ENCODE measurements around the gene UGGT2.

The UGGT2 gene

GRCh38 chr13:96053003-96053703, at the start of gene UGGT2:
TSS of gene UGGT2 (minus strand) at chr13:96053401. CDS start at chr13:96053312, 89 bp downstream.
- no peaks in the 10 kb centered on the region for H3K4me1 ChIP-seq (ENCODE audit: control insufficient read depth, insufficient read depth, low read length, unreplicated experiment)
- H3K79me2 ChIP-seq (ENCODE audit: control insufficient read depth, insufficient read depth, low read length, unreplicated experiment): peaks cover 24% of the 10 kb centered on the region
- H3K27me3 ChIP-seq (ENCODE audit: insufficient read depth, low read length): no peaks in the 10 kb centered on the region
- H3K4me3 ChIP-seq (ENCODE audit: low read depth, low read length): peak within 1 kb of the TSS; percentile 96
- peak within 1 kb of the TSS; percentile 90 for H2AFZ ChIP-seq (ENCODE audit: low read length, unreplicated experiment)
- H3K36me3 ChIP-seq (ENCODE audit: insufficient read depth, low read length): no peaks in the 10 kb centered on the region
- peak within 1 kb of the TSS; percentile 86 for H3K27ac ChIP-seq (ENCODE audit: low read depth, low read length)

- Histone ChIP-seq H3K4me1 (ENCODE audit: control insufficient read depth, insufficient read depth, low read length, unreplicated experiment) (no peaks in the 10 kb centered on the region), H3K79me2 (ENCODE audit: control insufficient read depth, insufficient read depth, low read length, unreplicated experiment) (no peaks in the 10 kb centered on the region), H3K27me3 (ENCODE audit: insufficient read depth, low read length) (peaks cover 12% of the 10 kb centered on the region)
These were observed 47.4 kb upstream of the UGGT2 start for GRCh38 chr13:96100457-96101220.

GRCh38 chr13:96093296-96094006, 40.2 kb upstream of the UGGT2 start:
- H3K36me3 ChIP-seq (ENCODE audit: insufficient read depth, low read length): no peaks in the 10 kb centered on the region
- H3K79me2 ChIP-seq (ENCODE audit: control insufficient read depth, insufficient read depth, low read length, unreplicated experiment): no peaks in the 10 kb centered on the region
- no peak overlapping the region for H2AFZ ChIP-seq (ENCODE audit: low read length, unreplicated experiment)
- H3K4me3 ChIP-seq (ENCODE audit: low read depth, low read length): no peak overlapping the region
- no peaks in the 10 kb centered on the region for H3K4me1 ChIP-seq (ENCODE audit: control insufficient read depth, insufficient read depth, low read length, unreplicated experiment)
- H3K27me3 ChIP-seq (ENCODE audit: insufficient read depth, low read length): peaks cover 56% of the 10 kb centered on the region
- H3K27ac ChIP-seq (ENCODE audit: low read depth, low read length): no peak overlapping the region

More at GRCh38 chr13:96100457-96101220, 47.4 kb upstream of the UGGT2 start:
- Histone ChIP-seq H3K27ac (ENCODE audit: low read depth, low read length) (no peak overlapping the region), H2AFZ (ENCODE audit: low read length, unreplicated experiment) (no peak overlapping the region), H3K4me3 (ENCODE audit: low read depth, low read length) (no peak overlapping the region), H3K36me3 (ENCODE audit: insufficient read depth, low read length) (no peaks in the 10 kb centered on the region)

- peak overlapping the region; percentile 68 for H3K4me3 ChIP-seq (ENCODE audit: low read depth, low read length)
- H3K27ac ChIP-seq (ENCODE audit: low read depth, low read length): no peak overlapping the region
- H3K36me3 ChIP-seq (ENCODE audit: insufficient read depth, low read length): no peaks in the 10 kb centered on the region
- no peaks in the 10 kb centered on the region for H3K79me2 ChIP-seq (ENCODE audit: control insufficient read depth, insufficient read depth, low read length, unreplicated experiment)
- peaks cover 75% of the 10 kb centered on the region for H3K27me3 ChIP-seq (ENCODE audit: insufficient read depth, low read length)
- peak overlapping the region; percentile 84 for H2AFZ ChIP-seq (ENCODE audit: low read length, unreplicated experiment)
- H3K4me1 ChIP-seq (ENCODE audit: control insufficient read depth, insufficient read depth, low read length, unreplicated experiment): no peaks in the 10 kb centered on the region
These were observed 38.2 kb upstream of the UGGT2 start for GRCh38 chr13:96091164-96092117.

GRCh38 chr13:96090240-96091101, 37.3 kb upstream of the UGGT2 start:
- no peaks in the 10 kb centered on the region for H3K36me3 ChIP-seq (ENCODE audit: insufficient read depth, low read length)
- peak overlapping the region; percentile 84 for H2AFZ ChIP-seq (ENCODE audit: low read length, unreplicated experiment)
- H3K4me3 ChIP-seq (ENCODE audit: low read depth, low read length): peak overlapping the region; percentile 70
- H3K27me3 ChIP-seq (ENCODE audit: insufficient read depth, low read length): peaks cover 75% of the 10 kb centered on the region
- H3K79me2 ChIP-seq (ENCODE audit: control insufficient read depth, insufficient read depth, low read length, unreplicated experiment): no peaks in the 10 kb centered on the region
- H3K27ac ChIP-seq (ENCODE audit: low read depth, low read length): no peak overlapping the region
- H3K4me1 ChIP-seq (ENCODE audit: control insufficient read depth, insufficient read depth, low read length, unreplicated experiment): no peaks in the 10 kb centered on the region

GRCh38 chr13:96089749-96090239, 36.6 kb upstream of the UGGT2 start, which contains the start of gene HS6ST3:
TSS of gene HS6ST3 (plus strand) at chr13:96090107.
- Histone ChIP-seq H2AFZ (ENCODE audit: low read length, unreplicated experiment) (peak within 1 kb of the TSS; percentile 84), H3K4me1 (ENCODE audit: control insufficient read depth, insufficient read depth, low read length, unreplicated experiment) (no peaks in the 10 kb centered on the region), H3K36me3 (ENCODE audit: insufficient read depth, low read length) (no peaks in the 10 kb centered on the region), H3K27ac (ENCODE audit: low read depth, low read length) (no peak within 1 kb of the TSS), H3K79me2 (ENCODE audit: control insufficient read depth, insufficient read depth, low read length, unreplicated experiment) (no peaks in the 10 kb centered on the region), H3K4me3 (ENCODE audit: low read depth, low read length) (peak within 1 kb of the TSS; percentile 70), H3K27me3 (ENCODE audit: insufficient read depth, low read length) (peaks cover 68% of the 10 kb centered on the region)

- Histone ChIP-seq H3K27me3 (ENCODE audit: insufficient read depth, low read length) (peaks cover 62% of the 10 kb centered on the region), H3K4me1 (ENCODE audit: control insufficient read depth, insufficient read depth, low read length, unreplicated experiment) (no peaks in the 10 kb centered on the region), H3K79me2 (ENCODE audit: control insufficient read depth, insufficient read depth, low read length, unreplicated experiment) (no peaks in the 10 kb centered on the region), H3K36me3 (ENCODE audit: insufficient read depth, low read length) (no peaks in the 10 kb centered on the region), H3K4me3 (ENCODE audit: low read depth, low read length) (peak overlapping the region; percentile 70), H3K27ac (ENCODE audit: low read depth, low read length) (no peak overlapping the region), H2AFZ (ENCODE audit: low read length, unreplicated experiment) (no peak overlapping the region)
These were observed 35.9 kb upstream of the UGGT2 start for GRCh38 chr13:96089139-96089538.

- no peaks in the 10 kb centered on the region for H3K36me3 ChIP-seq (ENCODE audit: insufficient read depth, low read length)
- no peak overlapping the region for H3K4me3 ChIP-seq (ENCODE audit: low read depth, low read length)
- no peak overlapping the region for H2AFZ ChIP-seq (ENCODE audit: low read length, unreplicated experiment)
- H3K4me1 ChIP-seq (ENCODE audit: control insufficient read depth, insufficient read depth, low read length, unreplicated experiment): no peaks in the 10 kb centered on the region
- H3K79me2 ChIP-seq (ENCODE audit: control insufficient read depth, insufficient read depth, low read length, unreplicated experiment): no peaks in the 10 kb centered on the region
- peaks cover 46% of the 10 kb centered on the region for H3K27me3 ChIP-seq (ENCODE audit: insufficient read depth, low read length)
- no peak overlapping the region for H3K27ac ChIP-seq (ENCODE audit: low read depth, low read length)
These were observed 33.5 kb upstream of the UGGT2 start for GRCh38 chr13:96086736-96087135.

- no peaks in the 10 kb centered on the region for H3K4me1 ChIP-seq (ENCODE audit: control insufficient read depth, insufficient read depth, low read length, unreplicated experiment)
- H3K79me2 ChIP-seq (ENCODE audit: control insufficient read depth, insufficient read depth, low read length, unreplicated experiment): no peaks in the 10 kb centered on the region
- no peaks in the 10 kb centered on the region for H3K36me3 ChIP-seq (ENCODE audit: insufficient read depth, low read length)
- no peak overlapping the region for H2AFZ ChIP-seq (ENCODE audit: low read length, unreplicated experiment)
- no peak overlapping the region for H3K27ac ChIP-seq (ENCODE audit: low read depth, low read length)
- H3K27me3 ChIP-seq (ENCODE audit: insufficient read depth, low read length): peaks cover 20% of the 10 kb centered on the region
- no peak overlapping the region for H3K4me3 ChIP-seq (ENCODE audit: low read depth, low read length)
These were observed 29.4 kb upstream of the UGGT2 start for GRCh38 chr13:96082640-96083039.

Measured in ACC112 (cell line).